Myocyte (in vitro differentiated cells): ENCODE measurements around the gene MUC20. TPM values are rescaled to one million over a fixed set of nuclear protein-coding genes. Genes with fewer than 3 reads are reported as not detected.
"Not testable (repeated sequence)": the region's sequence is repeated elsewhere in the genome, so short reads cannot be mapped to it uniquely, and the experiment has no call there.

Source experiments
- DNase-seq: peaks from one replicate; pipeline ENCODE4 v3.0.0-alpha.2; 2012; ENCODE audit warnings: low read depth
- total RNA-seq: library from RNA; depleted of rRNA; stranded (reverse); fragments of >200 nt; gene quantifications from 2 replicates; pipeline ENCODE4 v1.2.3, GENCODE V29; 2014

Gene MUC20
- total RNA-seq, 1 donor from 2014 or later = 0.96 TPM

DNA sequence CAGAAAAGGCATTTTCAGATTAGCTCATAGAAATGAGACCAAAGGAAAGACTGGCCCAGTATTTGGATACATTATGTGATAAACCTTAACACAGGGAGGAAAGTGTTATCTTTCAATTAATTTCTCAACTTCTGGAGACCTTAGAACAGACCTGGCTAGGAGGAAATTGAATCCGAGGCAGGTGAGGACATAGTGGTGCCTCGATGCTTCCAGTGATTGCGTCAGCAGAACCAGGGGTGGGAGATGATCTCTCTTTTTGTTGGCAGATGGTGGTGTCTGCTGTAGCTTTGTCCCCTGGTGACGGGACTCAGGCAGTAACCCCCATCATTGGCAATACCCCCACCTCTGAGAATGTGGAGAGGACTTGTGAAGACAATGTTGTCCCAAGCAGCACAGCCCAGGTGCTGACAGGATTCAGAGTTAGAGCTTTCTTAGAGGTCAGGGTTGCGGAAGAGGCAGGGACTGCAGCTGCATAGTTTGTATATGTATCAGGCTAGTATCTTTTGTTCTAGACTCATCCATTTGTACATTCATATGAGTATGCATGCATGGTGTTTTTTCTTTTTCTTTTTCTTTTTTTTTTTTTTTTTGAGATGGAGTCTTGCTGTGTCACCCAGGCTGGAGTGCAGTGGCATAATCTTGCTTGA lies 27.9 kb upstream of the MUC20 start:
- DNase-seq = no peak

DNA sequence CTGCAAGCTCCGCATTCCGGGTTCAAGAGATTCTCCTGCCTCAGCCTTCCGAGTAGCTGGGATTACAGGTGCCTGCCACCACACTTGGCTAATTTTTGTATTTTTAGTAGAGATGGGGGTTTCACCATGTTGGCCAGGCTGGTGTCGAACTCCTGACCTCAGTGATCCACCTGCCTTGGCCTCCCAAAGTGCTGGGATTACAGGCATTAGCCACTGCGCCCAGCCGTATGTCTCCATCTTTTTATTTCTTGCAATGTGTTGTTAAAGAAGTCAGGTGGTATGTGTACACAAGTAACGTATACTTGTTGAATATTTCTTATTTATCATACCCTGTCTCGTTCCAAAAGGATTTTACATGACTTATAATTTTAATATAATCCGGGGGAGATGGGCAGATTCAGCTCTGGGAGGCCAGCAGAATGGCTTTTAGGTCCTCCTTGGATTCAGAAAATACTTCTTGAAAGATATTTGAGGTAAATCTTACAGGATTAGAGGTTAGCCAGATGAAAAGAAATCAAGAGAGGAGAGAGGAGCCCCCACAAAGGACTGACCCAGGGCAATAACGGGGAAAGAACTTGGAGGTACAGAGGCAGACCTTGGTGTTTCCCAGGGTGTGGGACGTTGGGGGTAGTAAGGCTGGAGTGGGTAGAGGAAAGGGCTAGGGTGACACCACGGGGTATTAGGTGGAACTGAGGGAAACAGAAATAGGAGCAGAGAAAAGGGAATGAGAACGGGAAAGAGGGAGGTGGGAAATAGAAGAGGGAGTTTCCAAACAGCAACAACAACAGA lies 27.2 kb upstream of the MUC20 start:
- DNase-seq = no peak

DNA sequence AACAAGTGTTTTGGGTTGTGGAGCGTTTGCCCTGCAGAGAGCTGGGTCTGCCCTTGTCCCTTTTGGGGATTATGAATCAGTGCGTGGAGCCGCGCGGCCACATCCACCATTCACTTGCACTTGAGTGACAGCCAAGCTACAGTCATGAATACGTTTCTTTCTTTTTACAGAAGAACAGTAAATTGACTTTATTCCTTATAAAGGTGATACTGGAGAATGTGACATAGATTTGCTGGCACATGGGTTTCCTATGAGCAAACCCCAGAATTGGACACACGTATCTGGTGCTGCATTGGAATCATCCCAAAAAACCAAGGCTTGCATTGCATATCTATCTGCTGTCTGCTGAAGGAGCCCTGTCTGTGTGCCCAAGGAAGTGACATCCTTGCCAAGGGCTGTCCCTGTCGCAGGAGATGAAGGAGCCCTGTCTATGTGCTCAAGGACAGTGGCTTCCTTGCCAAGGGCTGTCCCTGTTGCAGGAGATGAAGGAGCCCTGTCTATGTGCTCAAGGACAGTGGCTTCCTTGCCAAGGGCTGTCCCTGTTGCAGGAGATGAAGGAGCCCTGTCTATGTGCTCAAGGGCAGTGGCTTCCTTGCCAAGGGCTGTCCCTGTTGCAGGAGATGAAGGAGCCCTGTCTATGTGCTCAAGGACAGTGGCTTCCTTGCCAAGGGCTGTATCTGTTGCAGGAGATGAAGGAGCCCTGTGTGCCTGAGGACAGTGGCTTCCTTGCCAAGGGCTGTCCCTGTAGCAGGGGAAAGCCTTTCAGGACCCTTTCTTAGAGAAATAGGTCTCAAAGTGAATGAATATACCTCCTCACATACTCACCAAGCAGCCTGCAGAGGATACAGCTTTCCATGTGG lies 26.3 kb upstream of the MUC20 start:
- DNase-seq = not testable (repeated sequence)

DNA sequence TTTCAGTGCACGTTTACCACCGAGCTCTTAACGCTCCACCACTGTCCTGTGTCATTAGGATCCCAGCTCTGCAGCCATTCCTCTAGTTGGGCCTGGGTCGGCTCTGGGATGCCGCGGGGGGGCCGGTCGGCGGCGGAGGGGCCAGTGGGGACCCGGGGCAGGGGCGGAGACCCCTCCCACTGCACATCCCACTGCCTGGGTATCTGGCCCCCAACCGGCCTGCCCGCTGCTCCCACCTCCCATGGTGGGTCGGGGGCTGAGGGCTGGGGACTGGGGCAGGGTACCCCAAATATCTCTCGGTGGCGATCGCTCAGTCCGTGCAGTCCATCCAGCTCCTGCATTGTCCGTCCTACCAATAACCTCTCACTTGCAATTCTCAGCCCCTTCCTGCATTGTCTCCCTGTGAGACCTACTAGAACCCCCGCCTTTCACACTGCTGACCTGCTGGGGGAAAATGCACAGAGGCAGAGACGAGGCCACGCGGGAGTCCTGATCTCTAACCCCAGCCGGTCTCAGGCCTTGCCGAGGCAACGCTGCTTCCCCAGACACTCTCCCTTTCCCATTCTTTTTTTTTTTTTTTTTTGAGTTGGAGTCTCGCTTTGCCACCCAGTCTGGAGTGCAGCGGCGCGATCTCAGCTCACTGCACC lies 24.0 kb upstream of the MUC20 start:
- DNase-seq = no peak

DNA sequence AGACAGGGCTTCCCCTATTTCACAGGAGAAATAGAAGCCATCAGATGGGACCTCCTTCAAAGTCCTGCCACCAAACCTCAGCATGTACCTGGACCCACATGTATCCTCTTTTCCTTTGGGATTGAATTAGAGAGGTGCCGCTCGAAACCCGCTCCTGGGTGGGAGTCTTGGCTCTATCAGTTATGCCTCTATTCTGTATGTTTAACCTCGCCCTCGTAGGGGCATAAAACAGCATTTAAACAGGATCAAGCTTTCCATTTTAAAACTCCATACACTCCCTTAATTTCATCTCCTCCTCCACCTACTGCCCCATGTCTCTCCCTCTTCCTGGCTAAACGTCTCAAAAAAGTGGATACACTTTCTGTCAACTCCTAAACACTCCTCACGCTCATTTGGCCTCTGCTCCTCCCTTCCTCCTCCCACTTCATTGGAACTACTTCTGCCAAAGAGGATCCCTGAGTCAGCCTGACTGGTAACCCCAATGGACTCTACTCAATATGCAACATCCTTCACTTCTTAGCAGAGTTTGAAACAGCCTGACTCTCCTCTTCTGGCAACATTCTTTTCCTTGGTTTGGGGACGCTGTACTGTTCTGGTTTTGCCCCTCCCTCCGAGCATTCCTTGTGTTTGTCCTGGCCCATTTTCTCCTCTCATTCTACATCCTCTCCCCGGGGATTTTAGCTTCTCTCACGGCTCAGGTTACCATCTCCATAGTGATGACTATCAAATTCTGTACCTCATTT lies 23.0 kb upstream of the MUC20 start:
- peak; percentile 76 for DNase-seq

DNA sequence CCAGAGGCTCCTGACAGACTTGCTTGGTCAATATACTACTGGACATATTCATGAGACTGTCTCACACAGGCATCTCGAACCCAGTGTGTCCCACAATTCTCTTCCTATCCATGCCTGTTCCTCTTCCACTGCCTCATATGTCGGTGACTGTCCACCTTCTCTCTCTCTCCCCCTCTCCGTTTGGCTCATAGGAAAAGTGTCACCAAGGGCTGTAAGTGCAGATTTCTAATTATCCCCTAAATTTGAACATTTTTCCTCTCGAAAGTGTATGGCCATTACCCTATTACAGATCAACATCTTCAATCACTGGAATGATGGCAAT lies 22.5 kb upstream of the MUC20 start:
- DNase-seq = no peak

DNA sequence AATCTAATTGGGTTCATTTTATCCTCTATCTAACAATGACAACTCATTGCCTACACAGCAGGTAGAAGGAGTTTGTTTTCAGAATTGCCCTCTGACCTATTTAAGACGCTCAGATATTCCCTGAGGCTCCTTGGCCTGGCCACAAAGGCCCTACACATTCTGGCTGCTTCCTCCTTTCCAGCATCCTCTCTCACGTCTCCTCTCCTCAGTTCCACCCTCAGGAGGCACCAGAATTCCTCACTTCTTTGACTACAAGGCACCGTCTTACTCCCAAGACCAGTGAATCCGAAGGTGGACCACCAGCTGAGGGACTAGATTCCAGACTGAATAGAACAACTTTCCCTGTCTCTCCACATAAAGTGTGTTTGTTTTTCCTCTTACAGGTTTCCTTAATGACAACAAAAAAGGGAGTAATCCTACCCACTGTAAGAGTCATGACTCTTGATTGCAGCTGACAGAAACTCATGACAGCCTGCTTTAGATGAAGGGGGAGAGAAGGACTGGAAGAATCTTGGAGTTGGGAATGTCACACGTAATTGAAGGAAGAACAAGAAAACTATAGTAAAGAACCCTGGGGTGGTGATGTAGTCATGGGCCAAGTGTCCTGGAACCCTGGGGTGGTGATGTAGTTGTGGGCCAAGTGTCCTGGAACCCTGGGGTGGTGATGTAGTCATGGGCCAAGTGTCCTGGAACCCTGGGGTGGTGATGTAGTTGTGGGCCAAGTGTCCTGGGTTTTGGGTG lies 22.0 kb upstream of the MUC20 start:
- no peak for DNase-seq

DNA sequence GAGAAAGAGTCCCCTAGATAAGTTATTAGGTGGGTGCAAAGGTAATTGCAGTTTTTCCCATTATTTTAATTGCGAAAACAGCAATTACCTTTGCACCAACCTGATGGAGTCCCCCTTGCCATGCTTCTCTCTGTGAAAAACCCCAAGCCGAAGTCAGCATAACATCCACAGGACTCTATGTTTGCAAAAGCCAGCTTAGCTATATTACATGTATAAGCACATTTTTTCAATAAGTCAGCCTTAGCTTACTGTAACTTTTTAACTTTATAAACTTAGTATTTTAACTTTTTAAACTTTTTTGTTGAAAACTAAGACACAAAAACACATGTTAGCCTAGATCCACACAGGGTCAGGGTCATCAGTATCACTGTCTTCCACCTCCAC lies 21.4 kb upstream of the MUC20 start:
- no peak for DNase-seq

DNA sequence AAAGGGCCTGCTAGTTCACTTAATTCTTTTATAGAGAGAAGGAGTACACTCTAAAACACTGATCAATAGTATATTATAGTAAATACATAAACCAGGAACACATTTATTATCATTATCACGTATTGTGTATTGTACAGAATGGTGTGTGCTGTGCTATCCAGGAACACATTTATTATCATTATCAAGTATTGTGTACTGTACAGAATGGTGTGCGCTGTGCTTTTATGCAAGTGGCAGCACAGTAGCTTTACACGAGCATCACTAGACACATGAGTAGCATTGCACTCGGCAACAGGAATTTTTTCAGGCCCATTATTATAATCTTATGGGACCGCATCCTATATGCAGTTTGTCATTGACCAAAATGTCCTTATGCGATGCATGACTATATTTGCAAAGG lies 20.9 kb upstream of the MUC20 start:
- no peak for DNase-seq

DNA sequence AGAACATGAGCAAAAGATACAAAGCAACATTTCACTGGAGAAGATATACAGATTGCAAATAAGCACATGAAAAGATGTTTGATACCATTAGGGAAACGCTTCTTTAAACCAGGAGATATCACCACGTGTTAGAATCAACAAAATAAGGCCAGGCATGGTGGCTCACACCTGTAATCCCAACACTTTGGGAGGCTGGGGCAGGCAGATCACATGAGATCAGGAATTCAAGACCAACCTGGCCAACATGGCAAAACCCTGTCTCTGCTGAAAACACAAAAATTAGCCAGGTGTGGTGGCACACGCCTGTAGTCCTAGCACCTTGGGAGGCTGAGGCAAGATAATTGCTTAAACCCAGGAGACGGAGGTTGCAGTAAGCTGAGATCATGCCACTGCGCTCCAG lies 20.5 kb upstream of the MUC20 start:
- no peak for DNase-seq

DNA sequence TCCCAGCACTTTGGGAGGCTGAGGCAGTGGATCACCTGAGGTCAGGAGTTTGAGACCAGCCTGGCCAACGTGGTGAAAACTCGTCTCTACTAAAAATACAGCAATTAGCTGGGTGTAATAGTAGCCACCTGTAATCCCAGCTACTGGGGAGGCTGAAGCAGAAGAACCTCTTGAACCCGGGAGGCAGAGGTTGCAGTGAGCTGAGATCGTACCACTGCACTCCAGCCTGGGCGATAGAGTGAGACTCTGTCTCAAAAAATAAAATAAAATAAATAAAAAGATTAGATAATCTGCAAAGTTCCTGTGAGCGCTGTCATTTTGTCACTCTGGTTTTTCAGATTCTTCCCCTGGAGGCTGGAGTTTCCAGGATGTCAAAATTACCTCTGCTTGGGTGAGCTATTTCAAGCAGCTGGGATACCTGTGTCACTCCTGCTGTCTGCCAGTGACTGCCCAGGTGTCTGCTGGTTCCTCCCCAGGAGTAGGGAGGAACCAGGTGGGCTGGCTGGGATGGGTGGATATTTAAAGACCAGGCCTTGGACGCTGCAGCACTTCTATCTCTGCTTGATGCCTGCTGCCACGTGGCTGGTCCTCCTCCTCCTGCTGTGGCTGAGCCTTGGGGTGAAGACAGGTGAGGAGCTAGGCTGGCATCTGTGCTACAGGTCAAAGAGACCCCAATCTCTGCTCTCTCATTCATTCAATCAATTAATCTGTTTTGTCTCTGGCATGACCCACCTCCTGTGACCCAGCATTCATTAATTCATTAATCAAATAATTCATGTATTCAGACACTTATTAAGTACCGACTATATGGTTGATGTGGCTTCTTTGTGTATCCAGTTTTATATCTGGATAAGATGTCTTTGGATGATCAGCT lies 19.5 kb upstream of the MUC20 start:
- no peak for DNase-seq

DNA sequence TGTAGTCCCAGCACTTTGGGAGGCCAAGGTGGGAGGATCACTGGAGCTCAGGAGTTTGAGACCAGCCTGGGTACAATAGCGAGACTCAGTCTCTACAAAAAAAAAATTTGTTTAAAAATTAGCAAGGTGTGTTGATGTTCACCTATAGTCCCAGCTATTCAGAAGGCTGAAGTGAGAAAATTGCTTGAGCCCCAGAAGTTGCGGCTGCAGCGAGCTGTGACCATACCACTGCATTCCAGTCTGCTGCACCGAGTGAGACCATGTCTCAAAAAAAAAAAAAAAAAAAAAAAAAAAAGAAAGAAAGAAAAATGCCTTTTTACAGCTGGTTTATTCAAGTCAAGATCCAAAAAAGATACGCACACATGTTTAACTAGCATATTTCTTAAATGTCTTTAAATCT lies 17.0 kb upstream of the MUC20 start:
- no peak for DNase-seq

DNA sequence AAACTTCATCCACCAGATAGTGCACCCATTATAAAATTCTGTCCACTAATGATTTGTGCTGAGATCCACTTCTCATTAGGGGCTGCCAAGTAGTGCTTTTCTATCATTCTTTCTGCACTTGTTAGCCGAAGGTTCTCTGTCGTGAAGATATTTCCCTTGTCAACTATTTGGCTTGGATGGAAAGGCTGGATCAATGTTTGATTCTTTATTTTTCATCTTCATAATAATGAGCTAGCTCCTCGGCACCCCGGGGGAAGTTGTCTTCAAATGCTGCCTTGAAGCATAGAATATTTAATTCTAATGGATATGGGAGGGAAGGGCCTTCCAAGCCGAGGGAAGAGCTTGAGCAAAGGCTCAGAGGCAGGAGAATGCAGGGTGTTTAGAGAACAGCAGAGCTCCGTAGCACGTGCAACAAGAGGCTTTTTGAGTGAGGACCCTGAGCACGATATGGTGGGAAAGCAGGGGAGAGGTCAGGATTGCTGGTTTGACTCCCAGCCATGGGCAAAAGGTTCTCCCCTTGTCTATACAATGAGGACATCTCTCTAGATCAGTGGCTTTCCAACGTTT lies 16.3 kb upstream of the MUC20 start:
- DNase-seq = no peak

DNA sequence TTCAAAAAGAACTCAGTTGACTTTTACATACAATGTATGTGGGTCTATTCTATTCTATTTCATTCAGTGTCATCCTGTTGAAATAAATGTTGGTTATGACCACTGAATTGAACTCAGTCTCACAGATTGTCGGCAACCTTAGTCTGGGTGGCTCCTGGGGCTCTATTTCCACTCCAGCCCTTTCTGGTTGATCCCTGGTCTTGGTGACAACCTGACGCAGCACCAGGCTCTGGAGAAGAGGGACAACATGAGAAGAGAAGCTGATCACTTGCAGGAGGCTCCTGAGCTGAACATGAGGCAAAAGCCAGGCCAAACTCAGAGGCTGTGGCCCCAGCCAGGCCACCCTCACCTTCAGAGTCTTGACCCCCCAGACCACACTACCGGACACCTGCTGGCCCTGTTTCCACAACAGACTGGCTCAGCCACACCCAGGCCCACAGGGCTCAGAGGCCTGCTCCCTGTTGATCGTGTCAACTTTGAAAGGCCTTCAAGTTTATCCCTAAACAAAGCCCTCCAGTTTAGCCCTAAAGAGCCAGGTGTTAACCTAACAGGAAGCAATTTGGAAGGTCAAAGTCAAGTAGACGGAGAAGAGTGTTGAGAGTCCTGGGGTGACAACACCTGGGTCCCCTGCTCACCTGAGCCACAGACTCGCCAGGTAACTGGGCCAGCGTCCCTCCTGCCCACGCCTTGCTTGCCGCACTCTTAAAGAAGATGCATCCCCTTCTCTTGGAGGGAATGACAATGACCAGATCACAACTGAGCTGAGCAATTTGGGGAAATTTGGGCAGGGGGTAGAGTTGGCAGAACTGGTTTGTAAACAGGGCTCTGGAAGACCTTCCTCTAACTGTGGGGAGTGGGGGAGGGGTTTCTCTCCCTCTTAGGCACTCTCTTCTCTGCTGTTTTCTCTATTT lies 15.4 kb upstream of the MUC20 start:
- no peak for DNase-seq

DNA sequence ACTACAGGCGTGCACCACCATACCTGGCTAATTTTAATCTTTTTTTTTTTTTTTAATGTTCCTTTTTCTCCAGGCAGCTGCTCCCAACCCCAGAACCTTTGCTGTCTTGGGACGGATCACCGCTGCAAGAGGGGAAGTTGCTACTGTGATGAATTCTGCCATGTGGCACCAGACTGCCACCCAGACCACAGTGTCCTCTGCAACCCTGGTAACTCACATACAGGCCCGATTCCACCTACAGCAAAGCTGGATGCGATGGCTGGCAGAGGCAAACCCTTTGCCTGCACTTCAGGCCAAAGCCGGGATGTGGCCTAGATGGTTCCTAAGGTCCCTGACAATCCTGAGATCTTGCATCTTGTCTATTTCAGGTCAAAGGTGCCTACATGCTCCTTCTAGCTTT lies 12.7 kb upstream of the MUC20 start:
- no peak for DNase-seq

DNA sequence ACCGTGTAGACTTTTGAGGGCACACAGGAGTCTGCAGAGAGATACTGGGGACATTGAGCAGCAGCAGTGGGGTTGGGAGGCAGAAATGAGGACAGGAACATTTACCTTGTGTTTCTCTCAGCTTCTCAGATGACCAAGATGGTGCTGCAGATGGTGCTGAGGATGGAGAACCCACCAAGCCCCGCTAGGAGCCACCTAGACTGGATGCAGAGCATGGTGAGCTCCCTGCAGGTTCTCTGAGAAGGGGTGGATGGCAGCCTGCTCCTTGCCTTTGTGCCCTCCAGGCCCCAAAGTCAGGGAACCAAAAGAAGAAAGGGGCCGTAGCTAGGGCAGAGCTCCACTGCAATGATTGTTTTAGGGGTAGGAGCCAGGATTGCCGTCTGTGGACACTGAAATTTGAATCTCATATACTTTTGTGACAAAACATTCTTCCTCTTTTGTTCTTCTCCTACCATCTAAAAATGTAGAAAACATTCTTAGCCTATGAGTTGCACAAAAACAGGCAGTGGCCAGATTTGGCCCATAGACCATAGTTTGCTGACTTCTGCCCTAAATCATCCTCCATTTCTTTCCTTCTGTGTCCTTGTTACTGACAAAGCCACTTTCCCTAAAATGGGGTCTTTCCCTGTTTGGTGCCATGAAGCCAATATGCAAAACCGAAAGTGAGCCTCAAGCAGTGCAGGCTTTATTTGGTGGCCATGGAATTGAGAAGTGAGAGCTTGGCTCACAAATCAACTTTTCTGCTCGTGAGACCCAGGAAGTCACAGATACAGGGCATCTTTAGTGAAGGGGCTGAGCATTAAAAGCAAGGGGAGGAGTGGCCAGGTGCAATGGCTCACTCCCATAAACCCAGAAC lies 11.9 kb upstream of the MUC20 start:
- DNase-seq = no peak

DNA sequence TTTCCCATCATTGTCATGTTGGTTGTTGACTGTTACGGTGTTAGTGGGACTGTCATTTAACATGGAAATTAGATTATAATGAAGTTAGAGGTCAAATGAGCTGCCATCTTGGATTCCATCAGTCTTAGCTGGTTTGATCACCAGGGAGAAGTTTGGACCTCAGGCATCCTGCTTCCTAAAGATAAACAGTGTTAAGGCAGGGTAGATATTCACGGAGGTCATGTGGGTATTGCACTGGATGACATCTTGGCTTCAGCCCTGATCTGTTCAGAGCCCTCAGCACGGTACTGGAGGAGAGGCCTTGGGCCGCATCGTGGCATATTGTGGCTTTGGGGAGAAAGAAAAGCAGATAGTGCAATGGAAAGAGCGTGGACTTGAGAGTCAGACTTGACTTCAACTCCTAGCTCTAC lies 11.1 kb upstream of the MUC20 start:
- DNase-seq = no peak
